ENCODE measurements around the gene AGPAT2.

AGPAT2 gene

GRCh38 chr9:136679431-136679941 is 7.8 kb downstream of the AGPAT2 start:
- H3K4me3 ChIP-seq (replicated peaks; ENCODE audit: low read depth, low read length), result no peak overlapping the region
- TF ChIP-seq, protein P1, sequence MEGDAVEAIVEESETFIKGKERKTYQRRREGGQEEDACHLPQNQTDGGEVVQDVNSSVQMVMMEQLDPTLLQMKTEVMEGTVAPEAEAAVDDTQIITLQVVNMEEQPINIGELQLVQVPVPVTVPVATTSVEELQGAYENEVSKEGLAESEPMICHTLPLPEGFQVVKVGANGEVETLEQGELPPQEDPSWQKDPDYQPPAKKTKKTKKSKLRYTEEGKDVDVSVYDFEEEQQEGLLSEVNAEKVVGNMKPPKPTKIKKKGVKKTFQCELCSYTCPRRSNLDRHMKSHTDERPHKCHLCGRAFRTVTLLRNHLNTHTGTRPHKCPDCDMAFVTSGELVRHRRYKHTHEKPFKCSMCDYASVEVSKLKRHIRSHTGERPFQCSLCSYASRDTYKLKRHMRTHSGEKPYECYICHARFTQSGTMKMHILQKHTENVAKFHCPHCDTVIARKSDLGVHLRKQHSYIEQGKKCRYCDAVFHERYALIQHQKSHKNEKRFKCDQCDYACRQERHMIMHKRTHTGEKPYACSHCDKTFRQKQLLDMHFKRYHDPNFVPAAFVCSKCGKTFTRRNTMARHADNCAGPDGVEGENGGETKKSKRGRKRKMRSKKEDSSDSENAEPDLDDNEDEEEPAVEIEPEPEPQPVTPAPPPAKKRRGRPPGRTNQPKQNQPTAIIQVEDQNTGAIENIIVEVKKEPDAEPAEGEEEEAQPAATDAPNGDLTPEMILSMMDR (IDR thresholded peaks at IDR 0.05; ENCODE audit: low read depth, low read length, missing control alignments), result no peak
- no peak for DNase-seq (ENCODE audit: extremely low read depth, low read depth)

GRCh38 chr9:136678624-136679023 is 8.6 kb downstream of the AGPAT2 start:
- no peak for DNase-seq (ENCODE audit: extremely low read depth, low read depth)
- TF ChIP-seq, protein P1 (IDR thresholded peaks at IDR 0.05; ENCODE audit: low read depth, low read length, missing control alignments), result no peak

DNA sequence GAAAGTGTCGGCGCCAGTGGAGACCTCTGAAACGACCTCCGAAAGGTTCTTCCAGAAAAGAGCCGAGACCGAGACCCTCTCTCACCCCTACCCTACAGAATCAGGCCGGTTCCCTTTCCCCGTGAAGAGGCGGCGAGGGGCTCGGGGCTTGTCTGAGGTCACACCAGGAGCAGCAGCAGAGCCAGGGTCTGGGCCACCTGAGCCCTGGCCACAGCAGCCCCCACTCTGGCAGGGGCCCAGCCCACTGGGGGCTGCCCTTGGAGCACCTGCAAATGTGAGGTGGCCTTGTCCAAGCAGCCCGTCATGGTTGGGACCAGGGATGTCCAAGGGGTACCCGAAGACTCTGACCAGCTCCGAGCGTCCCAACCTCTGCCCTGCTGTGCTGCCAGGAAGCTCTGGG is 9.2 kb downstream of the AGPAT2 start:
- no peak overlapping the region for H3K4me3 ChIP-seq (replicated peaks; ENCODE audit: low read depth, low read length)
- DNase-seq (ENCODE audit: extremely low read depth, low read depth), result no peak
- TF ChIP-seq, protein P1 (IDR thresholded peaks at IDR 0.05; ENCODE audit: low read depth, low read length, missing control alignments), result no peak

More at GRCh38 chr9:136678624-136679023, 8.6 kb downstream of the AGPAT2 start:
- H3K4me3 ChIP-seq (replicated peaks; ENCODE audit: low read depth, low read length), result no peak overlapping the region

DNA sequence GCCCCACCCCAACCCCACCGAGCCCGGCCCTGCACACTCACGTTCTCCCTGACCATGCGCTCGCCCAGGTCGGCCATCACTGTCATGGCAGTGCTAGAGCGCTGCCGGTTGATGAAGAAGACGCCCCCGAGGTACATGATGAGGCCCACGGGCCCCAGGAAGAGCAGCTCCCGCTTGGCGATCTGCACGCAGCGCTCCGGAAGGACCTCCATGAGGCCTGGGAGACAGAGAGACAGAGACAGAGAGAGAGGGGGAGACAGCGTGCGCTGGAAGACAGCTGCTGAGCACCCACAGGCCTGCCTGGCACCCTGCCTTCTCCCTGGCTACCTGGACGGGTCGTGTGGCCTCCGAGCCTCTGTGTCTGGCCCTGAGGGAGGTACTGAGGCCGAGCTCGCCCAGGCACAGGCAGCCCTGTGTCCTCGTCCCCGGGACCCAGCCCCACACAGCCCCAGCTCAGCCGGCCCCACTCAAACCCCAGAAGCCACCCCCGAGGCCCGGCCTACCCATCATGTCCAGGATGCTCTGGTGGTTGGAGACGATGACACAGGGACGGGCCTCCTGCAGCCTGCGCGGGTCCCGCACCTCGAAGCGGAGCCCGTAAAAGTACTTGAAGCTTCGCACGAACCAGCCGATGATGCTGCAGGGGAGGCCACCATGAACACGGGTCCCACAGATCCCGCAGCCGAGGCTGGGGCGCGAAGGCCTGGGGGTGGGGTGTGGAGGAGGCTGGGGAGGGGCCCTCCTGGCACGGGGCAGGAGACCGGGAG is 10.2 kb downstream of the AGPAT2 start:
- H3K4me3 ChIP-seq (replicated peaks; ENCODE audit: low read depth, low read length), result no peak overlapping the region
- TF ChIP-seq, protein P1 (IDR thresholded peaks at IDR 0.05; ENCODE audit: low read depth, low read length, missing control alignments), result no peak
- no peak for DNase-seq (ENCODE audit: extremely low read depth, low read depth)

DNA sequence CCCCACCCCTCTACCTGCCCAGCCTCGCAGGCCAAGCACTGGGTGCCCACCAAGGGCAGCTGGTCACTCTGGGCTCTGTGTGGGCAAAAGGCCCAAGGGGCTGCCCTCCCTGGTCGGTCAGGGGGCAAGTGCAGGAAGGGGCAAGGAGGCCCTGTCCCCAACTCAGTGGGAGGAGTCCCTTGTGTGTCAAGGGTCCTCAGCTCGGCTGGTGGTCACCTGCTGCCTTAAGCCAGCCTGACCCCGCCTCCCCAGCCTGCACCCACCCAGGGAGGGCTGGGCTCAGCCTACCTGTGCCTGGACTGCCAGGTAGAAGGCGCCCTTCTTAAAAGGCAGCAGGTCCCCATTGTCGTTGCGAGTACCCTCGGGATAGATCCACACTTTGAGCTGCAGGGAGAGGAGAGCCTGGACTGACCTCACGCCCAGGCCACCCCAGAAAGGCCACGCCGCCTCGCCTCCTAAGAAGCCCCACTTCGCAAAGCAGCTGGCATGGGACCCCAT is 10.9 kb downstream of the AGPAT2 start:
- TF ChIP-seq, protein P1 (IDR thresholded peaks at IDR 0.05; ENCODE audit: low read depth, low read length, missing control alignments), result no peak
- no peak for DNase-seq (ENCODE audit: extremely low read depth, low read depth)

DNA sequence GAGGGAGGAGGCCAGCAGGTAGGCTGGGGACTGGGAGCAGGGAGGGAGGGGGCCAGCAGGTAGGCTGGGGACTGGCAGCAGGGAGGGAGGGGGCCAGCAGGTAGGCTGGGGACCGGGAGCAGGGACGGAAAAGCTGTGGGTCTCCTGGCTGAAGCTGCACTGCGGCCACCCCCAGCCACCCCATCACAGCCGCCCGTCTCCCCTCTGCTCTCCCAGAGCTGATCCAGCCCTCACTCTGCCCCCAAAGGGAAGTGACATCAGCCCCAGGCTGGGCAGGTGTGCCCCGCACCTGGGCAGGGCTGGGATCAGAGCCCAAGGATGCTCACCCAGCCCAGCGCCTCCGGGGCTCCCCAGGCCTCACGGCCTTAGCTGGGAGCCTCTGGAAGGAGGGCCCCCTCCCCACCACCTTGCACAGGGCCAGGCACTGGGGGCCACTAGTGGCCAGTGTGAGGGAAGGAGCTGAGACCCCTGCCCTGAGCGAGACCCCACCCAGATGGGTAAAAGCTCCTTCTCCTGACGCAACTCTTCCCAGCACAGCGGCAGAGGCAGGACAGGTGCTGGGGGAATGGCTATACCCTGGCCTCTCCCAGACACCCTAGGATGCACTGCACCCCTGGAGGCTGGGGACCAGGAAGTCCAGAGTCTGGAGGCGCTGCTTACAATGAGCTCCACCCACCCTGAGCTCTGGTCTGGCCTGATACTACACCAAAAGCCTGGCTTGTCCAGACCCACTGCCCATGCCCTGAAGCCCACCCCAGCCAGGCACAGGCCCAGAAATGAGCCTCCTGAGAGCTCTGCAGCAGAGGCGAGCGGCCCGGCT is 11.6 kb downstream of the AGPAT2 start:
- TF ChIP-seq, protein P1 (IDR thresholded peaks at IDR 0.05; ENCODE audit: low read depth, low read length, missing control alignments), result no peak
- H3K4me3 ChIP-seq (replicated peaks; ENCODE audit: low read depth, low read length), result no peak overlapping the region
- DNase-seq (ENCODE audit: extremely low read depth, low read depth), result no peak

More for the DNA sequence above, 10.9 kb downstream of the AGPAT2 start:
- no peak overlapping the region for H3K4me3 ChIP-seq (replicated peaks; ENCODE audit: low read depth, low read length)

Measured in HFF-Myc (cell line).